GM19193 (cell line): ENCODE results near the gene MLYCD.

ENCODE experiments used
- POLR2A ChIP-seq: IDR thresholded peaks from 4 replicates; pipeline ENCODE4 v1.6.1; 2011; ENCODE audit not compliant: insufficient read depth, insufficient read length; ENCODE audit errors: extremely low read depth

MLYCD gene

DNA sequence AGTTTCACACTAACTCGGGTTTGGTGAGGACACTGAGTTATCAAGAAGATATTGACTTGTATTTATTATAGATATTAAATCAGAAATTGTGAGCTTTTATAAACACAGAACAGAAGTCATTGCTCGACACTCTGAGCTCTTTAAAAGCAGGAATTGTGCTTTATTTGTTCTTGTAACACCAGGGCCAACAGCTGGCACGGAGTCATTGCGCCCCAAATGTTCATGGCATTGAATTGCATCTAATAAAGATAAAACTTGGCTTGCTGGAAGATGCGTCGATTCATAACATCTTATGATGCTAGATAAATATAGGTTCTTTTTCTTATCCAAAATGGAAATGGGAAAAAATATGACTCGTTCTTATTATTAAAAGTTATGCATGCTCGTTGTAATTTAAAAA, 11.8 kb upstream of the MLYCD start:
- TF ChIP-seq POLR2A, result no peak

GRCh38 chr16:83887564-83887963, 11.4 kb upstream of the MLYCD start:
- TF ChIP-seq POLR2A, result no peak

GRCh38 chr16:83888672-83889044, 10.3 kb upstream of the MLYCD start:
- no peak for TF ChIP-seq POLR2A

- TF ChIP-seq POLR2A, result no peak
Measured at GRCh38 chr16:83890359-83890758, 8.6 kb upstream of the MLYCD start.

GRCh38 chr16:83891742-83892141, 7.2 kb upstream of the MLYCD start:
- TF ChIP-seq POLR2A, result no peak

DNA sequence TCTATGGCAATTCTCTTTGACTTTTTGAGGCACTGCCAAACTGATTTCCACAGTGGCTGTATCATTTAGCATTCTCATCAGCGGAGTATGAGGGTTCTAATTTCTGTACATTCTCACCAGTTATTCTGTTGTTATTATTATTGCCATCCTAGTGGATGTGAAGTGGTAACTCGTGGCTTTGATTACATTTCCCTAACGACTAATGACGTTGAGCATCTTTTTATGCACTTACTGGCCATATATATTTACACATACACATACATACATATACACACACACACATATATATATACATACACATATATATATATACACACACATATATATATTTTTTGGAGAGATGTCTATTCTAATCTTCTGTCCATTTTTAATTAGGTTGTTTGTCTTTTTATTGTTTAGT, 3.7 kb upstream of the MLYCD start:
- no peak for TF ChIP-seq POLR2A

DNA sequence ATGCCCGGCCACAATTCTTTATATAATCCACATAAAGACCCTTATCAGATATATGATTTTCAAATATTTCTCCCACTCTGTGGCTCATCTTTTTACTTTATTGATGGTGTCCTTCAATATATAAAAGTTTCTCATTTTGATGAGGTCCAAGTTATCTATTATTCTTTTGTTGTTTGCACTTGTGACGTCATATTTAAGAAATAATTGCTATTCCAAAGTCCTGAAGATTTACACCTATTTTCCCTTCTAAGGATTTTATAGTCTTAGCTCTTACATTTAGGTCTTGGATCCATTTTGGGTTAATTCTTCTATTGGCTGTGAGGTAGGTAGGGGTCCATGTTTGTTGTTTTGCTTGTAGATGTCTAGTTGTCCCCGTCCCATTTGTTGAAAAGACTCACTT, 3.0 kb upstream of the MLYCD start:
- TF ChIP-seq POLR2A, result no peak

GRCh38 chr16:83899272-83899897, 470 bp downstream of the MLYCD start:
- TF ChIP-seq POLR2A, result no peak

- TF ChIP-seq POLR2A, result no peak
Measured at GRCh38 chr16:83899978-83900377, 1.1 kb downstream of the MLYCD start.

GRCh38 chr16:83900571-83900970, 1.7 kb downstream of the MLYCD start:
- no peak for TF ChIP-seq POLR2A

DNA sequence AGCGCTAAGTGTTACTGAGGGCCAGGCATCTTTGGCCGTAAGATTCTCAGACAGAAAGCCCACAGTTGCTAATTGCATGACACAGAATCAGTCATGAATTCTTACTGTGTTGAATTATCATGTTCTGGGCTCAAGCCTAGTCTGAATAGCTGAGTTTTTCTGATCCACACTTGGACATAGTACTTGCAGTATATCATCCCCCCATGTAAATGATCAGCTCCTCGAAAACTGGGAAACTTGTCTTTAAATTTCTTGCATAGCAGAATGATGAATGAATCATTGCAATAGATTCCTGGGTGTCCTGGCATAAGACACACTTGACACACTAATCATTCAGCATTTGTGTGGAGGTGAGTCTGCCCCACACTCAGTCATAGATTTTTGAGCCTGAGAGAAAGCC, 2.2 kb downstream of the MLYCD start:
- no peak for TF ChIP-seq POLR2A

DNA sequence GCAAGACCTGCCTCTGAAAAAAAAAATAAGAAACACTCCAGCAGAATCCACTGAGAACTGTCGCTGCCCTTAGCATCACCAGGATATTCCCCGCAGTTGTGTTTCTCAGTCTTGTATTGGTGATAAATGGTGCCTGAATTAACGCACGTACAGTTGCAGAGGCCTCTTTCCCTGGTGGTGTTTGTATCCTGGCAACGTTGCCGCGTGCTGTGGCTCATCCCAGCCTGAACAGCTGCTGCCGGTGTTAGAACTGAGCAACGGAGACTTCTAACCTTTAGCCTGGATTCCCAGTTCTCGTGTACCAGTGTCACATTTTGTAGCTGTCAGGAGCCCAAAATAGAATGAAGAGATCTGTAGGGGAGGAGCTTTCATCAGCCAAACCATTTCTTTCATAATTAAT, 4.8 kb downstream of the MLYCD start:
- TF ChIP-seq POLR2A, result no peak

DNA sequence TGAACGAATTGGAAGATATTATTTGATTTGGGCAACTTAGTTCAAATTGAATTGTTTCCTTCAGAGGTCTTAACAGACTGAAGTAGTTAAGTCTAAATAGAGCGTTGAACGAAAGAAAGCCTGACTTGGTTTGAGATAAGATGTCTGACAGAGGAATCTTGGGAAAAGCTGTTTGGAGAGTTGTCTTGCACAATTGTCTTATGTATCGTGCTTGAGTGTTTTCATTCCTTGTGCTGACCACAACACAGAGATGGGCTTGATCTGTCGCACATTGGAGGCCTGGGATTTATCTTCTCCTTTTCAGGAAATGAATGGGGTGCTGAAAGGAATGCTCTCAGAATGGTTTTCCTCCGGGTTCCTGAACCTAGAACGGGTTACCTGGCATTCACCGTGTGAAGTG, 7.8 kb downstream of the MLYCD start:
- no peak for TF ChIP-seq POLR2A

GRCh38 chr16:83907111-83907510, 8.2 kb downstream of the MLYCD start:
- no peak for TF ChIP-seq POLR2A

DNA sequence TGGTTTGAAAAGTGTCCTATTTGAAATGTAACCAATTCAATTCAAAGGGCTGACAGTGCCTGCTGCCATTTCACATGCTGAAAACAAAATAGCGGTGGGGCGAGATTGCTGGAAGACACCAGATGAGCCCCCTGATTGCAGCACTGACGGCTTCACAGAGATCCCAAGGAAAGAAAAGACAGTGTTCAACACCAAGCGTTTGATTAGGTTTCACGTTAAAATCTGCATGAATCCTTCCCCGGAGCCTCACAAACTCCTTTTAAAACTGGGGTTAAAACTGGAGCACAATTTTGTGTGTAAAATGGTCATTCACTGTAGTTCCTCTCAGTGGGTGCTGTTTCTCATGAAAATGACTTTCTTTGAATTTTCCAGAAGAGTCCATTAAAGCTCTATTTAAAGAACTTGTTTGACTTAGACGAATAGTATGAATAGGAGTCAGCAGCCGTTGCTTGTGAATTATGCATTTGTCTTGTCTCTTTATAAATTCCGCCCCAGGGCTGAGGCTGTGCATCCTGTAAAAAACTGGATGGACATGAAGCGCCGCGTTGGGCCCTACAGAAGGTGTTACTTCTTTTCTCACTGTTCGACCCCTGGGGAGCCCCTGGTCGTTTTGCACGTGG, 8.8 kb downstream of the MLYCD start:
- no peak for TF ChIP-seq POLR2A

GRCh38 chr16:83908798-83909197, 9.9 kb downstream of the MLYCD start:
- no peak for TF ChIP-seq POLR2A

- no peak for TF ChIP-seq POLR2A
Measured at GRCh38 chr16:83911290-83911689, 12.4 kb downstream of the MLYCD start.

- TF ChIP-seq POLR2A, result no peak
Measured at GRCh38 chr16:83912519-83913244, 13.8 kb downstream of the MLYCD start.
